NCI-H1436 (cell line): ENCODE data around the gene MGAT4B.

Source experiments
- DNase-seq: peaks from one replicate; lab custom pipeline; 2025; lab: John Stamatoyannopoulos, UW

The MGAT4B gene

GRCh38 chr5:179825655-179826182, 19.1 kb upstream of the MGAT4B start:
- no peak for DNase-seq

- no peak for DNase-seq
Measured at GRCh38 chr5:179824745-179825112, 18.1 kb upstream of the MGAT4B start.

GRCh38 chr5:179823937-179824744, 17.5 kb upstream of the MGAT4B start:
- DNase-seq = no peak

- no peak for DNase-seq
Measured at GRCh38 chr5:179822444-179822990, 15.9 kb upstream of the MGAT4B start.

GRCh38 chr5:179822059-179822432, 15.4 kb upstream of the MGAT4B start:
- no peak for DNase-seq

- peak; percentile 50 for DNase-seq
Measured at GRCh38 chr5:179821298-179822058, 14.8 kb upstream of the MGAT4B start.

- DNase-seq = peak; percentile 55
Measured at GRCh38 chr5:179820483-179821297, 14.0 kb upstream of the MGAT4B start, which contains the start of gene SQSTM1. TSS of gene SQSTM1 (plus strand) at chr5:179820905. CDS start at chr5:179820937, 32 bp downstream.

GRCh38 chr5:179820127-179820482, 13.4 kb upstream of the MGAT4B start:
- DNase-seq = no peak

- DNase-seq = peak; percentile 15
Measured at GRCh38 chr5:179819296-179820126, 12.8 kb upstream of the MGAT4B start.

- peak; percentile 34 for DNase-seq
Measured at GRCh38 chr5:179818746-179819295, 12.2 kb upstream of the MGAT4B start.

- DNase-seq = no peak
Measured at GRCh38 chr5:179817890-179818745, 11.5 kb upstream of the MGAT4B start.

- DNase-seq = no peak
Measured at GRCh38 chr5:179817470-179817840, 10.8 kb upstream of the MGAT4B start.

- DNase-seq = no peak
Measured at GRCh38 chr5:179816796-179817469, 10.3 kb upstream of the MGAT4B start.

- no peak for DNase-seq
Measured at GRCh38 chr5:179816401-179816795, 9.7 kb upstream of the MGAT4B start.

GRCh38 chr5:179815491-179816249, 9.0 kb upstream of the MGAT4B start:
- no peak for DNase-seq

- DNase-seq = no peak
Measured at GRCh38 chr5:179814090-179814489, 7.4 kb upstream of the MGAT4B start.

- DNase-seq = no peak
Measured at GRCh38 chr5:179812997-179813607, 6.4 kb upstream of the MGAT4B start.
